SK-N-SH treated with all-trans-retinoic acid at 6 μM for 48 hours (cell line): ENCODE data around the gene KRABD2.

Experiments
- ATAC-seq: fragments of 200-7000 bp; cut with Tn5 transposase; 3 replicates; pipeline ENCODE4 v1.9.1; 2020; ENCODE audit warnings: mild to moderate bottlenecking, moderate library complexity
- ARNTL ChIP-seq: fragments of 450-650 bp; formaldehyde crosslinking; IDR thresholded peaks from 2 replicates; pipeline ENCODE4 v1.5.0; 2020; ENCODE audit warnings: low read depth, mild to moderate bottlenecking, moderate library complexity, borderline replicate concordance
- BACH2 ChIP-seq: fragments of 250-450 bp; sonication (Bioruptor Pico); IDR thresholded peaks from 2 replicates; pipeline ENCODE4 v1.9.0; 2021; ENCODE audit warnings: mild to moderate bottlenecking, borderline replicate concordance
- CSDC2 ChIP-seq: fragments of 250-450 bp; sonication (Bioruptor Pico); IDR thresholded peaks from 2 replicates; pipeline ENCODE4 v1.5.0; 2020; ENCODE audit warnings: mild to moderate bottlenecking, moderate library complexity
- CSRNP3 ChIP-seq: fragments of 250-450 bp; sonication (Bioruptor Pico); IDR thresholded peaks from 2 replicates; pipeline ENCODE4 v1.5.1; 2021; ENCODE audit warnings: mild to moderate bottlenecking, moderate library complexity
- ESRRG ChIP-seq: fragments of 250-450 bp; sonication (Bioruptor Pico); IDR thresholded peaks from 2 replicates; pipeline ENCODE4 v1.6.1; 2021; ENCODE audit warnings: mild to moderate bottlenecking
- GLIS3 ChIP-seq: fragments of 250-450 bp; sonication (Bioruptor Pico); IDR thresholded peaks from 2 replicates; pipeline ENCODE4 v1.5.0; 2020; ENCODE audit warnings: mild to moderate bottlenecking, moderate library complexity
- ISL1 ChIP-seq: fragments of 250-450 bp; sonication (Bioruptor Pico); IDR thresholded peaks from 2 replicates; pipeline ENCODE4 v2.1.2; 2022; ENCODE audit warnings: mild to moderate bottlenecking, moderate library complexity
- OSR1 ChIP-seq: fragments of 250-450 bp; sonication (Bioruptor Pico); IDR thresholded peaks from 2 replicates; pipeline ENCODE4 v1.8.0; 2022; ENCODE audit warnings: moderate library complexity, mild to moderate bottlenecking, inconsistent platforms
- PATZ1 ChIP-seq: fragments of 250-450 bp; sonication (Bioruptor Pico); IDR thresholded peaks from 2 replicates; pipeline ENCODE4 v1.8.0; 2020; ENCODE audit warnings: mild to moderate bottlenecking, moderate library complexity, borderline replicate concordance
- POU6F1 ChIP-seq: fragments of 250-450 bp; sonication (Bioruptor Pico); IDR thresholded peaks from 2 replicates; pipeline ENCODE4 v1.8.0; 2021; ENCODE audit warnings: low read depth, mild to moderate bottlenecking, moderate library complexity, borderline replicate concordance
- PPARA ChIP-seq: fragments of 250-450 bp; sonication (Bioruptor Pico); IDR thresholded peaks from 2 replicates; pipeline ENCODE4 v1.5.0; 2020; ENCODE audit warnings: mild to moderate bottlenecking, borderline replicate concordance
- SNAI2 ChIP-seq: fragments of 250-450 bp; sonication (Bioruptor Pico); IDR thresholded peaks from 2 replicates; pipeline ENCODE4 v1.5.0; 2020; ENCODE audit warnings: mild to moderate bottlenecking, moderate library complexity
- TCF4 ChIP-seq: fragments of 250-450 bp; sonication (Bioruptor Pico); IDR thresholded peaks from 2 replicates; pipeline ENCODE4 v1.8.0; 2021; ENCODE audit warnings: mild to moderate bottlenecking, moderate library complexity, borderline replicate concordance
- TOX ChIP-seq: fragments of 250-450 bp; sonication (Bioruptor Pico); IDR thresholded peaks from 2 replicates; pipeline ENCODE4 v1.8.0; 2021; ENCODE audit warnings: mild to moderate bottlenecking, moderate library complexity, borderline replicate concordance
- TSHZ2 ChIP-seq: fragments of 250-450 bp; sonication (Bioruptor Pico); IDR thresholded peaks from 2 replicates; pipeline ENCODE4 v1.5.0; 2020; ENCODE audit warnings: mild to moderate bottlenecking, moderate library complexity
- ZC3H10 ChIP-seq: fragments of 250-450 bp; sonication (Bioruptor Pico); IDR thresholded peaks from 2 replicates; pipeline ENCODE4 v1.5.1; 2021; ENCODE audit warnings: mild to moderate bottlenecking, moderate library complexity
- ZFP3 ChIP-seq: fragments of 250-450 bp; sonication (Bioruptor Pico); IDR thresholded peaks from 2 replicates; pipeline ENCODE4 v1.5.0; 2020; ENCODE audit warnings: mild to moderate bottlenecking, moderate library complexity
- ZFP30 ChIP-seq: fragments of 450-650 bp; formaldehyde crosslinking; IDR thresholded peaks from 2 replicates; pipeline ENCODE4 v1.5.0; 2022; ENCODE audit warnings: mild to moderate bottlenecking, moderate library complexity
- ZNF565 ChIP-seq: fragments of 450-650 bp; formaldehyde crosslinking; conservative IDR thresholded peaks from 2 replicates; pipeline ENCODE4 v1.5.0; 2020; ENCODE audit warnings: low read depth, mild to moderate bottlenecking, moderate library complexity
- ZNF70 ChIP-seq: fragments of 450-650 bp; formaldehyde crosslinking; IDR thresholded peaks from 2 replicates; pipeline ENCODE4 v1.5.0; 2020; ENCODE audit warnings: mild to moderate bottlenecking, moderate library complexity

KRABD2 gene

GRCh38 chr17:8409966-8410882 is 33.7 kb upstream of the KRABD2 start:
- TF ChIP-seq TOX (CRISPR knock-in tag) (no peak), ZNF565 (CRISPR knock-in tag) (no peak)
- peak; percentile 99 for ATAC-seq

GRCh38 chr17:8408371-8408770 is 31.9 kb upstream of the KRABD2 start:
- ATAC-seq, result no peak
- no peak for TF ChIP-seq BACH2 (CRISPR knock-in tag)
- TF ChIP-seq TSHZ2 (CRISPR knock-in tag), result no peak
- no peak for TF ChIP-seq SNAI2 (CRISPR knock-in tag)
- no peak for TF ChIP-seq ESRRG (CRISPR knock-in tag)
- TF ChIP-seq POU6F1 (CRISPR knock-in tag), result no peak
- no peak for TF ChIP-seq TCF4 (CRISPR knock-in tag)
- no peak for TF ChIP-seq PPARA
- no peak for TF ChIP-seq CSRNP3
- TF ChIP-seq GLIS3 (CRISPR knock-in tag), result no peak
- TF ChIP-seq ISL1, result no peak
- no peak for TF ChIP-seq PATZ1
- TF ChIP-seq OSR1 (CRISPR knock-in tag), result no peak
- TF ChIP-seq ZNF70 (CRISPR knock-in tag), result no peak
- TF ChIP-seq ARNTL (CRISPR knock-in tag), result no peak
- no peak for TF ChIP-seq ZFP30 (CRISPR knock-in tag)
- TF ChIP-seq CSDC2, result no peak
- TF ChIP-seq ZNF565 (CRISPR knock-in tag), result no peak
- no peak for TF ChIP-seq ZFP3 (CRISPR knock-in tag)
- no peak for TF ChIP-seq ZC3H10 (CRISPR knock-in tag)
- TF ChIP-seq, all 23 proteins: peak for 0

- ATAC-seq, result no peak
- TF ChIP-seq TSHZ2 (CRISPR knock-in tag), result no peak
- no peak for TF ChIP-seq ARNTL (CRISPR knock-in tag)
- TF ChIP-seq ZNF565 (CRISPR knock-in tag), result no peak
- TF ChIP-seq, all 23 proteins: peak for 0
These were observed 29.7 kb upstream of the KRABD2 start for GRCh38 chr17:8406174-8406573.
